AG09309 (cell line): ENCODE measurements around the gene MARK3.

Source experiments
- DNase-seq: peaks from one replicate; pipeline ENCODE4 v3.0.0-alpha.2; 2010; ENCODE audit warnings: low read depth
- H3K4me3 ChIP-seq: 2 replicates; pipeline ENCODE4 v1.5.1; 2011; ENCODE audit warnings: mild to moderate bottlenecking, low read depth, low read length, moderate library complexity; ENCODE audit not compliant: control insufficient read depth
- CTCF ChIP-seq: IDR thresholded peaks from 2 replicates; pipeline ENCODE4 v1.5.1; 2011; ENCODE audit warnings: mild to moderate bottlenecking, low read depth, low read length, inconsistent platforms; ENCODE audit not compliant: insufficient read depth, control insufficient read depth; ENCODE audit errors: missing control alignments

Gene MARK3

DNA sequence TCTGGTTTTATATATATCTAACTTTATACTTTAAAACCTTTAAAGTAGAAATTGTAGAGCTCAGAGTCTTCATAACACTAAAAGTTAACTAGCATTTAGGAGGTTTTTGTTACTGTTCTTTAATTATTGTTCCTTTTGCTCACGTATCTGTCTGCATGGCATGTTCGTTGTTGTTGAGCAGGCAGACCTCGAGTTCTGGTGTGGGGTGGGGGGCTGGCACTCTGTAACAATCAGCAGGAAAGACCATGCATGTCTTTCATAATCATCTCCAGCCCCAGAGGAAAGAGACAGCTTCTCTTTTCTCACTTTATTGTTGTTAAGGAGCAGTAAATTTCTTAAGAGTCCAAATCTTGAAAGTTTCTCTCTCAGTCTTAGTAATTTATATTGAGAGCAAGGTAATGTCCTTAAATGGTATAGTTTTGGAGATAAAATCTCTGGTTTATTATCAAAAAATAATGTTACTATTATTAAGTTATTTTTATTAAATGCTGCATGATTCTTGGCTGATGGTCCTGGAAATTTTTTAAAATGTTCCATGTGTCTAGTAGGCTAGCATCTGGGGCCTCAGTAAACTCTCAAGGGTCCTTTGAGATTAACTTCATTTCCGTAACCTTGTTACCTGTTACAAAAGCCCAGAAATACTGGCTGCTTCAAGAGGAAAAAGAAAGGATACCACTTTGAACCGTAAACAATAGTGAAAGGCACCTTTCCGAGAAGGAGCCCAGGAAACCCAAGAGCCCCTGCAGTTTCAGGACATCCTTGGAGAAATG lies 107.1 kb downstream of the MARK3 start:
- no peak for DNase-seq
- H3K4me3 ChIP-seq: no peak overlapping the region
- TF ChIP-seq CTCF: no peak

DNA sequence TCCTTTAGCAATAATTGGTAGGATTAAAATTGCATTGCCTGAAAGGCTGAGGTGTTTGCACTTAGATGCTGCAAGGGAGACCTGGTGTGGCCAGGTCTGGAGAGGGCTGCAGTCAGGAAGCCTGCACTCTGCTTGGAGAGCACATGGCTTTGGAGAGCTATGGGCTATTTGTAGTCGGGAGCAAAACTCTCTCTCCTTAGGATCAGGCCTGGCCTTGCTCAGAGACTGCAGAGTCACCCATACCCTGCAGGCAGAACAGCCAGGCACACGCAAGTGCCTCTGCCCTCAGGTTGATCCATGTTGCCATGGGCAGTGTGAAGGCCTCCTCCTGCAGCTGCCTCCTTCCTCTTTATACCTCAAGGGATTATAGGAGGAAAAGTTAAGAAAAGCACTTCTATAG lies 110.6 kb downstream of the MARK3 start:
- no peak overlapping the region for H3K4me3 ChIP-seq
- no peak for DNase-seq
- no peak for TF ChIP-seq CTCF

DNA sequence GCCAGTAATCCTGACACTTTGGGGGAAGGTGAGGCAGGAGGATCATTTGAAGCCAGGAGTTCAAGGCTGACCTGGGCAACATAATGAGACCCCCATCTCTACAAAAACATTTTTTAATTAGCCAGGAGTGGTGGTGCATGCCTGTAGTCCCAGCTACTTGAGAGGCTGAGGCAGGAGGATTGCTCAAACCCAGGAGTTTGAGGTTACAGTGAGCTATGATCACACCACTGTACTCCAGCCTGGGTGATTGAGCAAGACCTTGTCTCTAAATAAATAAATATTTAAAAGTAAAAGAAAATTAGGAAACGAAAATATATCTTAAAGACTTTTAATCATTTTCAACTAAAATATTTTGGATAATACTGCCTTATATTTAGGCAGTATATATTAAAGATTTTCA lies 111.6 kb downstream of the MARK3 start:
- no peak for DNase-seq
- H3K4me3 ChIP-seq: no peak overlapping the region
- TF ChIP-seq CTCF: no peak

DNA sequence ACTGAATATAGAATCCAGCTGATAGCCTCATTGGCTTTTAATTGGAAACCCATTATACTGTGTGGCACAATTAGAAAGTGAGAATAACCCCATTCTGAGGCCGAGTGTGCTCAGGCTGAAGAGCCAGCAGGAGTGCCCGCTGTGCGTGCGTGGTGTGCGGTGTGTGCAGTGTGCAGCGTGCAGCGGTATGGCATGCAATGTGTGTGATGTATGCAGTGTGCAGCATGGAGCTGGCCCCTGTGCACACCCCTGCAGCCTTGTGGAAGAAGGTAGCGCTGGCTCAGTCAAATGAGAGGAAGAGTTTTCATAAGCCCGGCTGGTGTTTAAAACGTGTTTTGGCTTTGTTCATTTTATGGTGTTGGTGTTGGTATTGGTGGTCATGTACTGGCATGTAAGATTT lies 114.5 kb downstream of the MARK3 start:
- H3K4me3 ChIP-seq: no peak overlapping the region
- TF ChIP-seq CTCF: no peak
- no peak for DNase-seq

- no peak overlapping the region for H3K4me3 ChIP-seq
- peak; percentile 97 for TF ChIP-seq CTCF
- DNase-seq: peak; percentile 43
These were observed 115.2 kb downstream of the MARK3 start for GRCh38 chr14:103500148-103500990.

- H3K4me3 ChIP-seq: no peak overlapping the region
- TF ChIP-seq CTCF: no peak
- DNase-seq: no peak
These were observed 116.0 kb downstream of the MARK3 start for GRCh38 chr14:103501041-103501870.
